ENCODE measurements around the gene C16orf95.

GRCh38 chr16:87276091-87276701 lies 41.0 kb downstream of the C16orf95 start:
- TF ChIP-seq, protein P1, sequence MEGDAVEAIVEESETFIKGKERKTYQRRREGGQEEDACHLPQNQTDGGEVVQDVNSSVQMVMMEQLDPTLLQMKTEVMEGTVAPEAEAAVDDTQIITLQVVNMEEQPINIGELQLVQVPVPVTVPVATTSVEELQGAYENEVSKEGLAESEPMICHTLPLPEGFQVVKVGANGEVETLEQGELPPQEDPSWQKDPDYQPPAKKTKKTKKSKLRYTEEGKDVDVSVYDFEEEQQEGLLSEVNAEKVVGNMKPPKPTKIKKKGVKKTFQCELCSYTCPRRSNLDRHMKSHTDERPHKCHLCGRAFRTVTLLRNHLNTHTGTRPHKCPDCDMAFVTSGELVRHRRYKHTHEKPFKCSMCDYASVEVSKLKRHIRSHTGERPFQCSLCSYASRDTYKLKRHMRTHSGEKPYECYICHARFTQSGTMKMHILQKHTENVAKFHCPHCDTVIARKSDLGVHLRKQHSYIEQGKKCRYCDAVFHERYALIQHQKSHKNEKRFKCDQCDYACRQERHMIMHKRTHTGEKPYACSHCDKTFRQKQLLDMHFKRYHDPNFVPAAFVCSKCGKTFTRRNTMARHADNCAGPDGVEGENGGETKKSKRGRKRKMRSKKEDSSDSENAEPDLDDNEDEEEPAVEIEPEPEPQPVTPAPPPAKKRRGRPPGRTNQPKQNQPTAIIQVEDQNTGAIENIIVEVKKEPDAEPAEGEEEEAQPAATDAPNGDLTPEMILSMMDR (IDR thresholded peaks at IDR 0.05) = no peak
- no peak for TF ChIP-seq POLR2A (IDR thresholded peaks at IDR 0.05)
